CD4-positive, alpha-beta memory T cell (primary cell): ENCODE data around the gene OR51B4. TPM values are rescaled to one million over a fixed set of nuclear protein-coding genes. Genes with fewer than 3 reads are reported as not detected.
A peak's percentile ranks its signal among the peaks of the same experiment; 100 is the strongest.

Experiments
- CTCF ChIA-PET: fragments of 350-600 bp; sonication (Branson Sonifier 250); formaldehyde crosslinking; loops from one replicate; lab custom pipeline; 2021; ENCODE audit warnings: inconsistent platforms; ENCODE audit not compliant: partially characterized antibody; lab: Charles Lee
- POLR2A ChIA-PET: fragments of 350-600 bp; sonication (Branson Sonifier 250); formaldehyde crosslinking; loops from one replicate; lab custom pipeline; 2021; ENCODE audit not compliant: partially characterized antibody; lab: Charles Lee
- DNase-seq, 5 donors: peaks; one replicate each; pipeline versions ENCODE4 v3.0.0 to v3.0.0-alpha.2; 2020 to 2022; ENCODE audit warnings: mixed read lengths in 1 of 5
- H3K27ac ChIP-seq: one replicate; pipeline ENCODE4 v1.7.0; 2013; ENCODE audit warnings: low read depth, low read length
- H3K27me3 ChIP-seq: 2 replicates; pipeline ENCODE4 v1.7.0; 2013; ENCODE audit warnings: mild to moderate bottlenecking, low read length, moderate library complexity; ENCODE audit not compliant: insufficient read depth
- H3K36me3 ChIP-seq: 2 replicates; pipeline ENCODE4 v1.7.0; 2013; ENCODE audit warnings: mild to moderate bottlenecking, low read length, moderate library complexity; ENCODE audit not compliant: insufficient read depth
- H3K4me1 ChIP-seq: 2 replicates; pipeline ENCODE4 v1.7.0; 2013; ENCODE audit warnings: mild to moderate bottlenecking, low read length, moderate library complexity; ENCODE audit not compliant: insufficient read depth
- H3K4me3 ChIP-seq, 2 donors: one replicate each; pipeline ENCODE4 v1.7.0; 2013; ENCODE audit warnings: low read length in 2 of 2, mild to moderate bottlenecking in 1 of 2
- H3K9me3 ChIP-seq, 2 donors: one replicate each; pipeline ENCODE4 v1.7.0; 2013; ENCODE audit warnings: low read length in 2 of 2, control low read depth in 1 of 2; ENCODE audit not compliant: control insufficient read depth in 1 of 2
- H3K27ac Mint-ChIP-seq, 7 donors: one replicate each; pipeline ENCODE4 v1.8.0; 2020 to 2021; ENCODE audit warnings: mixed read lengths in 7 of 7, mild to moderate bottlenecking in 6 of 7, inconsistent platforms in 3 of 7, moderate library complexity in 3 of 7
- H3K27me3 Mint-ChIP-seq, 2 donors: one replicate each; pipeline ENCODE4 v1.8.0; 2020 to 2021; ENCODE audit warnings: mixed read lengths in 2 of 2
- H3K36me3 Mint-ChIP-seq, 2 donors: one replicate each; pipeline ENCODE4 v1.8.0; 2020 to 2021; ENCODE audit warnings: mixed read lengths in 2 of 2, inconsistent platforms in 1 of 2, mild to moderate bottlenecking in 1 of 2
- H3K4me1 Mint-ChIP-seq, 4 donors: one replicate each; pipeline ENCODE4 v1.8.0; 2020 to 2021; ENCODE audit warnings: mixed read lengths in 4 of 4, mild to moderate bottlenecking in 1 of 4
- H3K4me3 Mint-ChIP-seq, 8 donors: one replicate each; pipeline ENCODE4 v1.8.0; 2020 to 2021; ENCODE audit warnings: mixed read lengths in 8 of 8, mild to moderate bottlenecking in 7 of 8, moderate library complexity in 6 of 8, inconsistent platforms in 3 of 8
- H3K9me3 Mint-ChIP-seq, 8 donors: one replicate each; pipeline ENCODE4 v1.8.0; 2020 to 2021; ENCODE audit warnings: mixed read lengths in 8 of 8, mild to moderate bottlenecking in 5 of 8, inconsistent platforms in 3 of 8, moderate library complexity in 1 of 8
- intact Hi-C: fragments of 100-400 bp; cut with micrococcal nuclease; formaldehyde crosslinking; loops from one replicate; pipeline ENCODE4 v1.15.1; 2023
- polyA plus RNA-seq, 2 donors: library from polyadenylated mRNA; unstranded; fragments of 300-500 nt; fragmentation: Illumina TruSeq; gene quantifications; one replicate each; pipeline ENCODE4 v1.2.3, GENCODE V29; 2021
- total RNA-seq, 2 experiments: library from RNA; stranded (reverse); gene quantifications; one replicate each; pipeline ENCODE4 v1.2.3, GENCODE V29; 2021

The OR51B4 gene
- total and polyA plus RNA-seq, 4 experiments from 2014 or later = not detected

- Mint-ChIP-seq H3K4me1 (no peaks in the 10 kb centered on the region), H3K9me3 (no peaks in the 10 kb centered on the region), H3K27me3 (peaks cover 1 to 2% of the 10 kb centered on the region in 2 donors), H3K36me3 (no peaks in the 10 kb centered on the region), H3K4me3 (no peak overlapping the region), H3K27ac (no peak overlapping the region)
- ChIA-PET POLR2A (no interaction called here), CTCF (no interaction called here)
- Histone ChIP-seq H3K4me1 (no peaks in the 10 kb centered on the region), H3K9me3 (no peaks in the 10 kb centered on the region), H3K36me3 (no peaks in the 10 kb centered on the region), H3K27me3 (no peaks in the 10 kb centered on the region), H3K27ac (no peak overlapping the region), H3K4me3 (no peak overlapping the region)
- no peak for DNase-seq
- intact Hi-C loops = no loop called here
These were observed 20.1 kb downstream of the OR51B4 start for GRCh38 chr11:5281596-5281995.

- Mint-ChIP-seq H3K9me3 (peaks cover 0 to 3% (median 0%) of the 10 kb centered on the region in 8 donors), H3K27me3 (peaks cover 1 to 2% of the 10 kb centered on the region in 2 donors), H3K4me1 (no peaks in the 10 kb centered on the region), H3K4me3 (no peak overlapping the region), H3K27ac (peak overlapping the region in 1 of 7 donors; percentile 39), H3K36me3 (no peaks in the 10 kb centered on the region)
- H3K4me1 ChIP-seq = no peaks in the 10 kb centered on the region
- DNase-seq = no peak
- ChIA-PET CTCF (no interaction called here), POLR2A (no interaction called here)
- intact Hi-C loops = no loop called here
- no peaks in the 10 kb centered on the region for H3K9me3 ChIP-seq
- no peak overlapping the region for H3K27ac ChIP-seq
- no peak overlapping the region for H3K4me3 ChIP-seq
- no peaks in the 10 kb centered on the region for H3K36me3 ChIP-seq
- H3K27me3 ChIP-seq = no peaks in the 10 kb centered on the region
These were observed 21.1 kb downstream of the OR51B4 start for GRCh38 chr11:5280582-5281102.

- intact Hi-C loops = no loop called here
- Histone ChIP-seq H3K27ac (no peak overlapping the region), H3K4me1 (no peaks in the 10 kb centered on the region), H3K36me3 (no peaks in the 10 kb centered on the region), H3K9me3 (no peaks in the 10 kb centered on the region), H3K4me3 (no peak overlapping the region), H3K27me3 (no peaks in the 10 kb centered on the region)
- Mint-ChIP-seq H3K36me3 (no peaks in the 10 kb centered on the region), H3K9me3 (peaks cover 0 to 3% (median 0%) of the 10 kb centered on the region in 8 donors), H3K4me1 (no peaks in the 10 kb centered on the region), H3K4me3 (no peak overlapping the region), H3K27me3 (peaks cover 1 to 2% of the 10 kb centered on the region in 2 donors), H3K27ac (no peak overlapping the region)
- no peak for DNase-seq
- ChIA-PET POLR2A (no interaction called here), CTCF (no interaction called here)
These were observed 22.2 kb downstream of the OR51B4 start for GRCh38 chr11:5279471-5280090.

GRCh38 chr11:5277807-5278382 lies 23.9 kb downstream of the OR51B4 start:
- Mint-ChIP-seq H3K36me3 (no peaks in the 10 kb centered on the region), H3K4me3 (no peak overlapping the region), H3K27me3 (peaks cover 1 to 2% of the 10 kb centered on the region in 2 donors), H3K27ac (no peak overlapping the region), H3K4me1 (no peaks in the 10 kb centered on the region), H3K9me3 (peaks cover 0 to 3% (median 0%) of the 10 kb centered on the region in 8 donors)
- no peak for DNase-seq
- intact Hi-C loops = no loop called here
- Histone ChIP-seq H3K36me3 (no peaks in the 10 kb centered on the region), H3K4me3 (no peak overlapping the region), H3K9me3 (no peaks in the 10 kb centered on the region), H3K27ac (no peak overlapping the region), H3K27me3 (no peaks in the 10 kb centered on the region), H3K4me1 (no peaks in the 10 kb centered on the region)
- ChIA-PET CTCF (no interaction called here), POLR2A (no interaction called here)

- ChIA-PET POLR2A (interaction anchor here (0.6 kb wide), 1 partner anchor 1090 kb away, joined by 5 read pairs; no protein-coding TSS in a partner anchor), CTCF (no interaction called here)
- Mint-ChIP-seq H3K4me1 (no peaks in the 10 kb centered on the region), H3K27me3 (peaks cover 0 to 2% of the 10 kb centered on the region in 2 donors), H3K36me3 (no peaks in the 10 kb centered on the region), H3K27ac (no peak overlapping the region), H3K4me3 (no peak overlapping the region), H3K9me3 (peaks cover 0 to 3% (median 0%) of the 10 kb centered on the region in 8 donors)
- no peak for DNase-seq
- no peaks in the 10 kb centered on the region for H3K9me3 ChIP-seq
- intact Hi-C loops = no loop called here
- no peaks in the 10 kb centered on the region for H3K27me3 ChIP-seq
- H3K4me1 ChIP-seq = no peaks in the 10 kb centered on the region
- H3K27ac ChIP-seq = no peak overlapping the region
- H3K36me3 ChIP-seq = no peaks in the 10 kb centered on the region
- H3K4me3 ChIP-seq = no peak overlapping the region
These were observed 25.0 kb downstream of the OR51B4 start for GRCh38 chr11:5276697-5277096.

- Mint-ChIP-seq H3K9me3 (peaks cover 0 to 3% (median 0%) of the 10 kb centered on the region in 8 donors), H3K4me1 (no peaks in the 10 kb centered on the region), H3K36me3 (no peaks in the 10 kb centered on the region), H3K4me3 (no peak overlapping the region), H3K27me3 (peaks cover 0 to 2% of the 10 kb centered on the region in 2 donors), H3K27ac (no peak overlapping the region)
- CTCF ChIA-PET = no interaction called here
- Histone ChIP-seq H3K27me3 (no peaks in the 10 kb centered on the region), H3K4me1 (no peaks in the 10 kb centered on the region), H3K27ac (no peak overlapping the region), H3K9me3 (no peaks in the 10 kb centered on the region), H3K4me3 (no peak overlapping the region), H3K36me3 (no peaks in the 10 kb centered on the region)
- intact Hi-C loops = no loop called here
- no peak for DNase-seq
- POLR2A ChIA-PET = no interaction called here
These were observed 26.2 kb downstream of the OR51B4 start for GRCh38 chr11:5275369-5276110.

GRCh38 chr11:5274395-5274794 lies 27.4 kb downstream of the OR51B4 start:
- no peaks in the 10 kb centered on the region for H3K27me3 ChIP-seq
- H3K27ac ChIP-seq = no peak overlapping the region
- Mint-ChIP-seq H3K27me3 (peaks cover 0 to 2% of the 10 kb centered on the region in 2 donors), H3K4me3 (no peak overlapping the region), H3K36me3 (no peaks in the 10 kb centered on the region), H3K4me1 (no peaks in the 10 kb centered on the region), H3K27ac (no peak overlapping the region), H3K9me3 (peaks cover 0 to 3% (median 0%) of the 10 kb centered on the region in 8 donors)
- no peaks in the 10 kb centered on the region for H3K36me3 ChIP-seq
- no peaks in the 10 kb centered on the region for H3K9me3 ChIP-seq
- H3K4me3 ChIP-seq = no peak overlapping the region
- ChIA-PET POLR2A (no interaction called here), CTCF (no interaction called here)
- intact Hi-C loops = no loop called here
- no peaks in the 10 kb centered on the region for H3K4me1 ChIP-seq
- DNase-seq = no peak
